Natural killer cell (primary cell): Measurements from ENCODE around the gene UBXN6. TPM values are rescaled to one million over a fixed set of nuclear protein-coding genes. Genes with fewer than 3 reads are reported as not detected.

Experiments used
- ATAC-seq, 3 donors: fragments of 150-1000 bp in 2 of 3; fragments of 200-7000 bp in 1 of 3; cut with Tn5 transposase; 1 replicate in 1 of 3; 2 replicates in 2 of 3; pipeline ENCODE4 v1.10.0; 2021; ENCODE audit warnings: mild to moderate bottlenecking in 2 of 3, moderate library complexity in 2 of 3
- DNase-seq, 2 donors: peaks; one replicate each; pipeline versions ENCODE4 v3.0.0 to v3.0.0-alpha.2; 2013 to 2021; ENCODE audit warnings: mixed read lengths in 1 of 2
- H3K27ac ChIP-seq: one replicate; pipeline ENCODE4 v1.5.1; 2013; ENCODE audit warnings: mild to moderate bottlenecking, low read length
- H3K27me3 ChIP-seq: one replicate; pipeline ENCODE4 v1.6.1; 2013; ENCODE audit warnings: low read length; ENCODE audit not compliant: control insufficient read depth, insufficient read depth
- H3K36me3 ChIP-seq: one replicate; pipeline ENCODE4 v1.6.1; 2013; ENCODE audit warnings: low read length; ENCODE audit not compliant: control insufficient read depth, insufficient read depth
- H3K4me1 ChIP-seq: one replicate; pipeline ENCODE4 v1.6.1; 2013; ENCODE audit warnings: low read length; ENCODE audit not compliant: control insufficient read depth, insufficient read depth
- H3K4me3 ChIP-seq: one replicate; pipeline ENCODE4 v1.5.1; 2013; ENCODE audit warnings: low read length
- H3K9me3 ChIP-seq: one replicate; pipeline ENCODE4 v1.6.1; 2013; ENCODE audit warnings: low read length; ENCODE audit not compliant: control insufficient read depth, insufficient read depth
- H3K27ac Mint-ChIP-seq, 2 donors: one replicate each; pipeline ENCODE4 v1.8.0; 2022; ENCODE audit warnings: mild to moderate bottlenecking in 2 of 2, mixed read lengths in 2 of 2, moderate library complexity in 1 of 2
- H3K27me3 Mint-ChIP-seq, 2 donors: one replicate each; pipeline ENCODE4 v1.8.0; 2022; ENCODE audit warnings: low read depth in 2 of 2, mixed read lengths in 2 of 2
- H3K36me3 Mint-ChIP-seq: one replicate; pipeline ENCODE4 v1.8.0; 2022; ENCODE audit warnings: mixed read lengths
- H3K4me1 Mint-ChIP-seq, 2 donors: one replicate each; pipeline ENCODE4 v1.8.0; 2022; ENCODE audit warnings: mixed read lengths in 2 of 2
- H3K4me3 Mint-ChIP-seq: one replicate; pipeline ENCODE4 v1.8.0; 2022; ENCODE audit warnings: mild to moderate bottlenecking, moderate library complexity, mixed read lengths
- H3K9me3 Mint-ChIP-seq, 2 donors: one replicate each; pipeline ENCODE4 v1.8.0; 2022; ENCODE audit warnings: mixed read lengths in 2 of 2
- CTCF ChIP-seq: fragments of 200-600 bp; IDR thresholded peaks from one replicate; pipeline ENCODE4 v1.8.0; 2022; ENCODE audit warnings: antibody characterized with exemption
- WGBS: methylation state at CpG from one replicate; pipeline ENCODE4 v1.1.7; 2013; ENCODE audit warnings: missing lambda C conversion rate; ENCODE audit not compliant: insufficient coverage; 5-methylcytosine and 5-hydroxymethylcytosine counted together
- intact Hi-C: fragments of 100-400 bp; cut with micrococcal nuclease; formaldehyde crosslinking; loops from one replicate; pipeline ENCODE4 v1.14.2; 2022
- total RNA-seq, 4 donors: library from RNA; stranded (reverse); fragments of 120-200 nt in 1 of 4; gene quantifications; one replicate each; pipeline versions ENCODE4 v1.2.3 to v1.2.4, GENCODE V29; 2013 to 2022

UBXN6 gene
- total RNA-seq, 3 donors from 2014 or later (not counting 1 experiment from before 2014, with no cell fraction given) = 54.3 to 67.7 (median 63.3) TPM

- intact Hi-C loops = loop anchor here (5.0 kb wide), 1 partner anchor 209 kb away; the partner anchor contains the start of gene YJU2
- H3K27me3 Mint-ChIP-seq = no peaks in the 10 kb centered on the region
- Histone ChIP-seq H3K4me1 (peaks cover 24% of the 10 kb centered on the region), H3K36me3 (peaks cover 15% of the 10 kb centered on the region), H3K9me3 (no peaks in the 10 kb centered on the region), H3K27me3 (no peaks in the 10 kb centered on the region), H3K27ac (peak overlapping the region; percentile 19), H3K4me3 (no peak overlapping the region)
- peak overlapping the region; percentile 94 for H3K4me3 Mint-ChIP-seq
- no peaks in the 10 kb centered on the region for H3K9me3 Mint-ChIP-seq
- peak overlapping the region; percentile 89 to 97 for H3K27ac Mint-ChIP-seq
- DNase-seq (no peak), ATAC-seq (no peak)
- WGBS = 68% methylated on average over 15 of the region's 15 CpGs
- H3K4me1 Mint-ChIP-seq = peaks cover 10 to 28% of the 10 kb centered on the region in 2 donors
- TF ChIP-seq CTCF = no peak
- H3K36me3 Mint-ChIP-seq = no peaks in the 10 kb centered on the region
These were observed 1.7 kb downstream of the UBXN6 start for GRCh38 chr19:4455719-4456475.

DNA sequence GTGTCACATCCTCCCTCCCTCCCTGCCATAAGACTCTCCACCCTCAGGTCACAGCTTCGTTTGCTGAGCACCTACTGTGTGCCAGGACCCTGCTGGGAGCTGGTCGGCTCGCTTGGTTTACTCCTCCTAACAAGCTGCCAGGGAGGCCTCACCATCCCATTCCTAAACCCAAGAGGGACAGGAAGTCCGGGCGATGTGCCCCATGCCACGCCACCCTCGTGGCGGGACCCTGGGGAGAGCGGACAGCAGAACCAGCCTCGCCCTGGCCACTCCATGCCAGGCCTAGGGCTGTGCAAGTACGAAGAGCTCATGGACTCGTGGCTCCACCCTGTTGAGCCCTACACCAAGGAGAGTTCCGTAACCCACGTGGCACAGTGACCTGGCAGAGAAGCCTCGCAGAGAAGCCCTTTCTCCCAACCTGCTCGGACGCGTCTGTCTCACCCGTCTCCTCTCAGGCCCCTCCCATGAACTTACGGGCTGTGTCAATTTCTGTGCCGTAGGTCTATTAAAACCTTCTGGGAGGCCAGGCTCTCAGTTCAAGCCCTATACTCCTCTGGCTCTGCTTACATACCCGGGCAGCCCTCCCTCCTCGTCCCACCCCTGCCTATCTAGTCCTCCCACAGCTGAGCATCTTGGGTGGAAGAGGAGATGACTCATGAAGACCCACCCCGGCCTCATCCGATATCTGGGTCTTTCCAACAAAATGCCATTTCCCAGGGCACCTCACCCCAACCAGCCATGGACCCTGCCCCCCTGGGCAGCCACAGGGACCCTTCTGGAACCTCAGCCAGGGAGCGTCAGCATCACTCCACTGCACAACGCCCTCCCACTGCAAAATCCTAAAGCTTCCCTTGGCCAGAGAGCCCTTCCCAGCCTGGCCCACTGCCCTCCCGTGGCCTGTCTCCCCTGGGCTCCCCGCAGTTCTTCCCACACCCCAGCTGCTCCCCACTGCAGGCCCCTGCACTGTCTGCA lies 2.6 kb downstream of the UBXN6 start:
- H3K36me3 Mint-ChIP-seq = no peaks in the 10 kb centered on the region
- Histone ChIP-seq H3K27me3 (no peaks in the 10 kb centered on the region), H3K9me3 (no peaks in the 10 kb centered on the region), H3K4me1 (peaks cover 24% of the 10 kb centered on the region), H3K27ac (no peak overlapping the region), H3K4me3 (no peak overlapping the region), H3K36me3 (peaks cover 17% of the 10 kb centered on the region)
- WGBS = 94% methylated on average over 28 of the region's 29 CpGs
- DNase-seq (no peak), ATAC-seq (no peak)
- H3K4me3 Mint-ChIP-seq = peak overlapping the region; percentile 25
- peaks cover 10 to 28% of the 10 kb centered on the region in 2 donors for H3K4me1 Mint-ChIP-seq
- H3K27ac Mint-ChIP-seq = peak overlapping the region in 1 of 2 donors; percentile 97
- H3K27me3 Mint-ChIP-seq = no peaks in the 10 kb centered on the region
- no peak for TF ChIP-seq CTCF
- H3K9me3 Mint-ChIP-seq = no peaks in the 10 kb centered on the region
- intact Hi-C loops = loop anchor here (5.0 kb wide), 1 partner anchor 208 kb away; the partner anchor contains the start of gene YJU2

DNA sequence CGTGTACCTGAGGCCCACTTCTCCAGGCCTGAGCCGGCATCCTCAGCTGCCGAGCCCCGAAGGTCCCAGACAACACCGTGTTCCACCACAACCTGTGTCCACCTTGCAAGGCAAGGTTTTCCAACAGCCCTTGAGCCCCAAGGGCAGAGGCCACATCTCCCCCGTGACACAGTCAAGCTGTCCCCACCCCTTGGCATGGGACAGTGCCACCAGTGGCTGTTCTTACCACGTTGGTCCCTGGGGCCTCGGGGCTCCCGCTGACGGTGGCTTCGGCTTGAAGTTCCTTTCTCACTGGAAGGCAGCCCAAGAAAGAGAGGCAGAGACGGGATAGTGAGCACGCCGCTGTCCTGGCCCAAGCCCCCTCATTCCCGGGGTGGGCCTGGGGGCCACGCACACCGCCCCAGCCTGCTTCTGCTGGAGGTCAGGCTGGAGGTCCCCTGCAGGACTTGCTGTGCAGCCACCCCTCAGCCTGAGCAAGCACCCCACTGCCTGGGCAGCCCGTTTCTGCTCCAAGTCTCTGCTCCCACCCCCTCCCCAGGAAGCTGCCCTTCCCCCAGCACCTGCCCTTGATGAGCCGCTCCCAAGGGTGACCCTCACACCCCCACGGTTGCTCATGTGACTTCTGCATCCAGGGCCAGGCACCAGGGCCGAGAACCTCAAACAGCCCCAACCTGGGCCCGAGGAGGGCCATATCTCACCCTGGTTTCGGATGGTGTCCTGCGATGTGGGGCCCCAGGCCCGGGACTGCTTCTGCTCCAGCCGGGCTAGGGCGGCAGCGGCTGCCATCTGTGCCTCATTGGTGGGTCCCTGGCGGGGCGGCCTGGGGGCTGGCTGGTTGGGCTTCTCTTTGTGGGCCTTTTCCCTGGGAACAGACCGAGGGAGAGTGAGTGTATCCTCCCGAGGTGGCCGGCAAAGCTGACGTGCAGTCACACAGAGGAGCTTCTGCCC lies 4.1 kb downstream of the UBXN6 start:
- Mint-ChIP-seq H3K9me3 (no peaks in the 10 kb centered on the region), H3K4me3 (no peak overlapping the region), H3K27ac (no peak overlapping the region), H3K4me1 (peaks cover 10 to 28% of the 10 kb centered on the region in 2 donors), H3K27me3 (no peaks in the 10 kb centered on the region), H3K36me3 (no peaks in the 10 kb centered on the region)
- Histone ChIP-seq H3K36me3 (peaks cover 26% of the 10 kb centered on the region), H3K27me3 (no peaks in the 10 kb centered on the region), H3K27ac (no peak overlapping the region), H3K4me3 (no peak overlapping the region), H3K9me3 (no peaks in the 10 kb centered on the region), H3K4me1 (peaks cover 24% of the 10 kb centered on the region)
- intact Hi-C loops = no loop called here
- 89% methylated on average over 34 of the region's 34 CpGs for WGBS
- no peak for TF ChIP-seq CTCF
- DNase-seq (no peak), ATAC-seq (no peak)
